ENCODE measurements around the gene TNFRSF18.
"Not testable (repeated sequence)": the region's sequence is repeated elsewhere in the genome, so short reads cannot be mapped to it uniquely, and the experiment has no call there.

The TNFRSF18 gene

GRCh38 chr1:1202831-1203560, 3.4 kb downstream of the TNFRSF18 start:
- peaks cover 9% of the 10 kb centered on the region for H3K4me1 ChIP-seq (ENCODE audit: control insufficient read depth, insufficient read depth, low read length)
- H3K4me3 ChIP-seq (ENCODE audit: low read length) = no peak overlapping the region
- H3K9me3 ChIP-seq (ENCODE audit: control insufficient read depth, low read length) = no peaks in the 10 kb centered on the region
- no peak overlapping the region for H3K9ac ChIP-seq (ENCODE audit: low read length)
- no peaks in the 10 kb centered on the region for H3K36me3 ChIP-seq (ENCODE audit: control insufficient read depth, insufficient read depth, low read length)
- peaks cover 70% of the 10 kb centered on the region for H3K27me3 ChIP-seq (ENCODE audit: control insufficient read depth, insufficient read depth, low read length)

- Histone ChIP-seq H3K36me3 (ENCODE audit: control insufficient read depth, insufficient read depth, low read length) (no peaks in the 10 kb centered on the region), H3K4me3 (ENCODE audit: low read length) (no peak overlapping the region), H3K27me3 (ENCODE audit: control insufficient read depth, insufficient read depth, low read length) (peaks cover 53% of the 10 kb centered on the region), H3K9me3 (ENCODE audit: control insufficient read depth, low read length) (no peaks in the 10 kb centered on the region), H3K9ac (ENCODE audit: low read length) (no peak overlapping the region), H3K4me1 (ENCODE audit: control insufficient read depth, insufficient read depth, low read length) (peaks cover 4% of the 10 kb centered on the region)
Measured at GRCh38 chr1:1200876-1201810, 5.2 kb downstream of the TNFRSF18 start.

GRCh38 chr1:1199961-1200875, 6.2 kb downstream of the TNFRSF18 start:
- Histone ChIP-seq H3K4me3 (ENCODE audit: low read length) (no peak overlapping the region), H3K9ac (ENCODE audit: low read length) (no peak overlapping the region), H3K27me3 (ENCODE audit: control insufficient read depth, insufficient read depth, low read length) (peaks cover 43% of the 10 kb centered on the region), H3K36me3 (ENCODE audit: control insufficient read depth, insufficient read depth, low read length) (no peaks in the 10 kb centered on the region), H3K9me3 (ENCODE audit: control insufficient read depth, low read length) (no peaks in the 10 kb centered on the region), H3K4me1 (ENCODE audit: control insufficient read depth, insufficient read depth, low read length) (no peaks in the 10 kb centered on the region)

GRCh38 chr1:1199141-1199960, 7.0 kb downstream of the TNFRSF18 start:
- no peak overlapping the region for H3K9ac ChIP-seq (ENCODE audit: low read length)
- no peaks in the 10 kb centered on the region for H3K36me3 ChIP-seq (ENCODE audit: control insufficient read depth, insufficient read depth, low read length)
- no peaks in the 10 kb centered on the region for H3K9me3 ChIP-seq (ENCODE audit: control insufficient read depth, low read length)
- H3K27me3 ChIP-seq (ENCODE audit: control insufficient read depth, insufficient read depth, low read length) = peaks cover 35% of the 10 kb centered on the region
- no peak overlapping the region for H3K4me3 ChIP-seq (ENCODE audit: low read length)
- no peaks in the 10 kb centered on the region for H3K4me1 ChIP-seq (ENCODE audit: control insufficient read depth, insufficient read depth, low read length)

GRCh38 chr1:1198423-1199140, 7.8 kb downstream of the TNFRSF18 start:
- no peaks in the 10 kb centered on the region for H3K36me3 ChIP-seq (ENCODE audit: control insufficient read depth, insufficient read depth, low read length)
- no peaks in the 10 kb centered on the region for H3K9me3 ChIP-seq (ENCODE audit: control insufficient read depth, low read length)
- H3K9ac ChIP-seq (ENCODE audit: low read length) = no peak overlapping the region
- no peaks in the 10 kb centered on the region for H3K4me1 ChIP-seq (ENCODE audit: control insufficient read depth, insufficient read depth, low read length)
- peaks cover 31% of the 10 kb centered on the region for H3K27me3 ChIP-seq (ENCODE audit: control insufficient read depth, insufficient read depth, low read length)
- no peak overlapping the region for H3K4me3 ChIP-seq (ENCODE audit: low read length)

GRCh38 chr1:1197551-1198422, 8.6 kb downstream of the TNFRSF18 start:
- Histone ChIP-seq H3K9ac (ENCODE audit: low read length) (no peak overlapping the region), H3K27me3 (ENCODE audit: control insufficient read depth, insufficient read depth, low read length) (peaks cover 26% of the 10 kb centered on the region), H3K36me3 (ENCODE audit: control insufficient read depth, insufficient read depth, low read length) (no peaks in the 10 kb centered on the region), H3K4me1 (ENCODE audit: control insufficient read depth, insufficient read depth, low read length) (no peaks in the 10 kb centered on the region), H3K9me3 (ENCODE audit: control insufficient read depth, low read length) (no peaks in the 10 kb centered on the region), H3K4me3 (ENCODE audit: low read length) (no peak overlapping the region)

- Histone ChIP-seq H3K4me3 (ENCODE audit: low read length) (no peak overlapping the region), H3K9ac (ENCODE audit: low read length) (no peak overlapping the region), H3K4me1 (ENCODE audit: control insufficient read depth, insufficient read depth, low read length) (no peaks in the 10 kb centered on the region), H3K9me3 (ENCODE audit: control insufficient read depth, low read length) (no peaks in the 10 kb centered on the region), H3K36me3 (ENCODE audit: control insufficient read depth, insufficient read depth, low read length) (no peaks in the 10 kb centered on the region), H3K27me3 (ENCODE audit: control insufficient read depth, insufficient read depth, low read length) (peaks cover 23% of the 10 kb centered on the region)
Measured at GRCh38 chr1:1197188-1197500, 9.2 kb downstream of the TNFRSF18 start.

GRCh38 chr1:1196431-1197187, 9.8 kb downstream of the TNFRSF18 start:
- Histone ChIP-seq H3K9me3 (ENCODE audit: control insufficient read depth, low read length) (no peaks in the 10 kb centered on the region), H3K4me1 (ENCODE audit: control insufficient read depth, insufficient read depth, low read length) (no peaks in the 10 kb centered on the region), H3K4me3 (ENCODE audit: low read length) (no peak overlapping the region), H3K9ac (ENCODE audit: low read length) (no peak overlapping the region), H3K36me3 (ENCODE audit: control insufficient read depth, insufficient read depth, low read length) (no peaks in the 10 kb centered on the region), H3K27me3 (ENCODE audit: control insufficient read depth, insufficient read depth, low read length) (peaks cover 23% of the 10 kb centered on the region)

GRCh38 chr1:1195726-1196125, 10.7 kb downstream of the TNFRSF18 start:
- H3K9ac ChIP-seq (ENCODE audit: low read length); H3K4me1 ChIP-seq (ENCODE audit: control insufficient read depth, insufficient read depth, low read length); H3K9me3 ChIP-seq (ENCODE audit: control insufficient read depth, low read length); H3K36me3 ChIP-seq (ENCODE audit: control insufficient read depth, insufficient read depth, low read length); H3K4me3 ChIP-seq (ENCODE audit: low read length): not testable (repeated sequence)
- H3K27me3 ChIP-seq (ENCODE audit: control insufficient read depth, insufficient read depth, low read length) = peaks cover 20% of the 10 kb centered on the region

GRCh38 chr1:1194723-1195122, 11.7 kb downstream of the TNFRSF18 start:
- no peaks in the 10 kb centered on the region for H3K9me3 ChIP-seq (ENCODE audit: control insufficient read depth, low read length)
- H3K27me3 ChIP-seq (ENCODE audit: control insufficient read depth, insufficient read depth, low read length) = peaks cover 10% of the 10 kb centered on the region
- no peaks in the 10 kb centered on the region for H3K4me1 ChIP-seq (ENCODE audit: control insufficient read depth, insufficient read depth, low read length)
- no peaks in the 10 kb centered on the region for H3K36me3 ChIP-seq (ENCODE audit: control insufficient read depth, insufficient read depth, low read length)
- H3K4me3 ChIP-seq (ENCODE audit: low read length) = no peak overlapping the region
- no peak overlapping the region for H3K9ac ChIP-seq (ENCODE audit: low read length)

Data from mucosa of stomach (tissue), 1 donor.